K562 (cell line): Measurements from ENCODE around the gene C4A. TPM values are rescaled to one million over a fixed set of nuclear protein-coding genes. Genes with fewer than 3 reads are reported as not detected.

Experiments used
- ATF1 ChIP-seq, 2 experiments: fragments of 450-650 bp in 1 of 2; IDR thresholded peaks; 2 replicates each; pipeline ENCODE4 v1.6.1; 2016; ENCODE audit warnings: missing compliant biosample characterization in 1 of 2, missing genetic modification characterization in 1 of 2
- ATF7 ChIP-seq: fragments of 450-650 bp; IDR thresholded peaks from 2 replicates; pipeline ENCODE4 v1.7.1; 2014; ENCODE audit warnings: mild to moderate bottlenecking, moderate library complexity
- DNMT1 ChIP-seq: fragments of 450-650 bp; IDR thresholded peaks from 2 replicates; pipeline ENCODE4 v1.6.1; 2016; ENCODE audit warnings: antibody characterized with exemption, mild to moderate bottlenecking
- EP400 ChIP-seq: fragments of 450-650 bp; IDR thresholded peaks from 2 replicates; pipeline ENCODE4 v1.6.1; 2017; ENCODE audit warnings: antibody characterized with exemption, mild to moderate bottlenecking, moderate library complexity
- FOS ChIP-seq: IDR thresholded peaks from 3 replicates; pipeline ENCODE4 v1.6.1; 2011; ENCODE audit not compliant: insufficient read length; ENCODE audit errors: extremely low read depth
- FOXP4 ChIP-seq: sonication (generic); formaldehyde crosslinking; IDR thresholded peaks from 2 replicates; pipeline ENCODE4 v1.8.0; 2022; ENCODE audit warnings: mild to moderate bottlenecking, missing genetic modification reagents, borderline replicate concordance
- GABPA ChIP-seq: fragments of 200-800 bp; sonication (Bioruptor generic); conservative IDR thresholded peaks from 2 replicates; pipeline ENCODE4 v1.6.1; 2016; ENCODE audit warnings: low read depth, missing genetic modification characterization, missing compliant biosample characterization
- HLTF ChIP-seq: fragments of 450-650 bp; IDR thresholded peaks from 2 replicates; pipeline ENCODE4 v1.6.1; 2016
- KAT7 ChIP-seq: sonication (generic); formaldehyde crosslinking; IDR thresholded peaks from 2 replicates; pipeline ENCODE4 v1.8.0; 2022; ENCODE audit warnings: missing genetic modification reagents, mild to moderate bottlenecking, borderline replicate concordance
- MAZ ChIP-seq, 2 experiments: fragments of 450-650 bp in 1 of 2; sonication (generic) in 1 of 2; formaldehyde crosslinking; IDR thresholded peaks in 1 of 2; conservative IDR thresholded peaks in 1 of 2; 2 replicates each; pipeline versions ENCODE4 v1.4.0 to v1.5.0; 2020; ENCODE audit warnings: mild to moderate bottlenecking in 1 of 2, missing genetic modification reagents in 1 of 2
- MNT ChIP-seq, 2 experiments: fragments of 450-650 bp; conservative IDR thresholded peaks; 2 replicates each; pipeline ENCODE4 v1.6.1; 2017; ENCODE audit warnings: mild to moderate bottlenecking in 2 of 2, moderate library complexity in 2 of 2
- NBN ChIP-seq: fragments of 450-650 bp; IDR thresholded peaks from 2 replicates; pipeline ENCODE4 v1.6.1; 2016; ENCODE audit warnings: low read depth, mild to moderate bottlenecking
- NR2C1 ChIP-seq, 2 experiments: fragments of 450-650 bp; IDR thresholded peaks; 2 replicates each; pipeline ENCODE4 v1.6.1; 2017; ENCODE audit warnings: mild to moderate bottlenecking in 2 of 2, antibody characterized with exemption in 1 of 2, inconsistent platforms in 1 of 2, missing compliant biosample characterization in 1 of 2, missing genetic modification characterization in 1 of 2
- PHF8 ChIP-seq: fragments of 200-600 bp; sonication (generic); IDR thresholded peaks from 2 replicates; pipeline ENCODE4 v1.6.1; 2012; ENCODE audit warnings: mixed run types, mild to moderate bottlenecking, inconsistent platforms, low read length, moderate library complexity, borderline replicate concordance
- PRDM10 ChIP-seq: fragments of 450-650 bp; IDR thresholded peaks from 2 replicates; pipeline ENCODE4 v1.6.1; 2018; ENCODE audit not compliant: partially characterized antibody
- RFX1 ChIP-seq: fragments of 450-650 bp; IDR thresholded peaks from 2 replicates; pipeline ENCODE4 v1.6.1; 2016; ENCODE audit warnings: mild to moderate bottlenecking, moderate library complexity
- YY1 ChIP-seq, 3 experiments: IDR thresholded peaks; 2 replicates each; pipeline ENCODE4 v1.6.1; 2011; ENCODE audit warnings: low read length in 2 of 3, mild to moderate bottlenecking in 2 of 3, moderate library complexity in 2 of 3, borderline replicate concordance in 1 of 3, control low read depth in 1 of 3, low read depth in 1 of 3; ENCODE audit not compliant: insufficient read depth in 3 of 3, insufficient replicate concordance in 2 of 3, control insufficient read depth in 1 of 3, insufficient read length in 1 of 3; ENCODE audit errors: extremely low read depth in 1 of 3
- ZNF133 ChIP-seq: fragments of 250-450 bp; sonication (Bioruptor Pico); IDR thresholded peaks from 2 replicates; pipeline ENCODE4 v1.4.0; 2020; ENCODE audit warnings: mild to moderate bottlenecking
- ZNF263 ChIP-seq: sonication (generic); formaldehyde crosslinking; IDR thresholded peaks from 2 replicates; pipeline ENCODE4 v1.8.0; 2022; ENCODE audit warnings: mild to moderate bottlenecking, missing genetic modification reagents, borderline replicate concordance
- polyA plus RNA-seq, 8 experiments: library from polyadenylated mRNA; depleted of rRNA in 4 of 8; stranded (reverse) in 5 of 8; unstranded in 3 of 8; fragments of >200 nt; fragmentation: Nextera tagmentation in 2 of 8; fragmentation: Illumina TruSeq in 1 of 8; extraction: Ambion mirVana in 2 of 8; extraction: Trizol in 1 of 8; gene quantifications; 2 replicates each; pipeline versions ENCODE4 v1.2.1 to v1.2.3, GENCODE V29; 2011 to 2014; ENCODE audit warnings: inconsistent platforms in 1 of 8, missing spikeins in 1 of 8
- total RNA-seq, 7 experiments: library from RNA; depleted of rRNA in 6 of 7; stranded (reverse); fragments of >200 nt in 6 of 7; fragmentation: Illumina TruSeq in 2 of 7; extraction: Trizol in 2 of 7; gene quantifications; 2 replicates each; pipeline versions ENCODE4 v1.2.1 to v1.2.3, GENCODE V29; 2011 to 2021; ENCODE audit warnings: low replicate concordance in 1 of 7

Gene C4A
- total and polyA plus RNA-seq, 9 of the 15 experiments (the other 6 are each of a cell fraction or from before 2014, with no cell fraction given) = 0.27 to 7.6 (median 5.0) TPM

- TF ChIP-seq ATF1 (CRISPR knock-in tag; IDR thresholded peaks at IDR 0.05) (no peak), ATF1 (tag; IDR thresholded peaks at IDR 0.05) (peak; percentile 86), PHF8 (0 out of 2 replicates have a peak, but pooled peaks have one; percentile 13), YY1 (IDR thresholded peaks at IDR 0.05; ENCODE audit: borderline replicate concordance in 1 of 3, control insufficient read depth in 1 of 3, extremely low read depth in 1 of 3, insufficient read depth in 3 of 3, insufficient read length in 1 of 3, insufficient replicate concordance in 2 of 3, low read depth in 1 of 3, low read length in 2 of 3) (peak in 1 of 3 experiments; percentile 23), HLTF (no peak), NBN (0 out of 2 replicates have a peak, but pooled peaks have one; percentile 56), NR2C1 (IDR thresholded peaks at IDR 0.05) (no peak), NR2C1 (tag; IDR thresholded peaks at IDR 0.05) (peak; percentile 47), ZNF263 (CRISPR knock-in tag) (0 out of 2 replicates have a peak, but pooled peaks have one; percentile 17), FOXP4 (CRISPR knock-in tag) (no peak), MAZ (CRISPR knock-in tag; conservative IDR thresholded peaks at IDR 0.05 in 1 of 2, IDR thresholded peaks at IDR 0.05 in 1 of 2) (peak in 1 of 2 experiments; percentile 28; a peak in 2 of 4 replicates), ATF7 (peak; percentile 95), DNMT1 (no peak), GABPA (no peak), RFX1 (no peak), FOS (peak; percentile 21), PRDM10 (peak; percentile 89), KAT7 (no peak), MNT (conservative IDR thresholded peaks at IDR 0.05) (peak; percentile 11 to 89), EP400 (peak; percentile 85), ZNF133 (no peak)
Measured at GRCh38 chr6:31948753-31949413, 33.0 kb upstream of the C4A start (continued).
